GM10248 (cell line): Measurements from ENCODE around the gene TNS1.

Experiments used
- CTCF ChIA-PET: fragments of 300-600 bp; sonication (Branson Sonifier 250); formaldehyde crosslinking; extraction: SDS; loops from one replicate; lab custom pipeline; 2021; ENCODE audit warnings: antibody characterized with exemption; lab: Yijun Ruan, JAX
- POLR2A ChIA-PET: fragments of 350-650 bp; sonication (Branson Sonifier 250); formaldehyde crosslinking; extraction: SDS; loops from one replicate; lab custom pipeline; 2020; ENCODE audit warnings: antibody characterized with exemption; lab: Yijun Ruan, JAX
- DNase-seq: peaks from one replicate; pipeline ENCODE4 v3.0.0; 2012; ENCODE audit errors: extremely low spot score
- TF ChIP-seq, protein P1 (sequence below): IDR thresholded peaks from 2 replicates; pipeline ENCODE4 v1.5.1; 2012; ENCODE audit warnings: mild to moderate bottlenecking, low read depth; ENCODE audit errors: extremely low read depth, missing control alignments, control extremely low read depth

The TNS1 gene

DNA sequence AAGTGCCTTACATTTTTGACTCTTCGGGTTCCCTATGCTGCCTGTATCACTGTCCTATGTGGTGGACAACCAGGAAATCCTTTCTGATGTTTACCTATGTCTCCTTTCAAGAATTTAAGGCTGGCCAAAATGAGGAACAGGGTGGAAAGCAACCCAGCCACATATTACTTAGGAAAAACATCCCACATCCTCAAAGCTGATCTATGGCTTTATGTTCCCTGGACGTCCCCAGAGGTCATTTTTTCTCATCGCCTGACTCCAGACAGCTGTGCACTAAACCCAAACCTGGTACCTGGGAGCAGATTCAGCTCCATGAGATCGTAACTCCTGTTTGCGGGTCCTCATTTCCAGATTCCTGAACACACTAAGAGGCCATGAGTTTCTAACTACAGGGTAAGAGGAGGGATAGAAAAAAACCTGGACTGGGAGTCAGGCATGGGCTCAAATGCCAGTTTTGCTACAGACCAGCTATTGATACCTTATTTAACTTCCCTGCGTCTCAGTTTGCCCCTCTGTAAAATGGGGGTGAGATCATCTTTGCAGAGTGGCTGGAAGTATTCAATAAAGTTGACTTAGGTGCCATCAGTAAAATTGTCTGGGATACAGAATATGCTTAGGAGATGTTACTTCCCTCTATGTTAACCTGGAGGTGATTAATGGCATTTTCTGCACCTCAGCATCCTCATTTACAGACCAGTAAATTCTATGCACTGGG is 70.8 kb downstream of the TNS1 start:
- ChIA-PET POLR2A (no interaction called here), CTCF (interaction anchor here (1.0 to 1.7 kb wide), 2 partner anchors 13 to 56 kb away, joined by 3 to 5 read pairs; no protein-coding TSS in a partner anchor)
- DNase-seq, result no peak
- TF ChIP-seq, protein P1, sequence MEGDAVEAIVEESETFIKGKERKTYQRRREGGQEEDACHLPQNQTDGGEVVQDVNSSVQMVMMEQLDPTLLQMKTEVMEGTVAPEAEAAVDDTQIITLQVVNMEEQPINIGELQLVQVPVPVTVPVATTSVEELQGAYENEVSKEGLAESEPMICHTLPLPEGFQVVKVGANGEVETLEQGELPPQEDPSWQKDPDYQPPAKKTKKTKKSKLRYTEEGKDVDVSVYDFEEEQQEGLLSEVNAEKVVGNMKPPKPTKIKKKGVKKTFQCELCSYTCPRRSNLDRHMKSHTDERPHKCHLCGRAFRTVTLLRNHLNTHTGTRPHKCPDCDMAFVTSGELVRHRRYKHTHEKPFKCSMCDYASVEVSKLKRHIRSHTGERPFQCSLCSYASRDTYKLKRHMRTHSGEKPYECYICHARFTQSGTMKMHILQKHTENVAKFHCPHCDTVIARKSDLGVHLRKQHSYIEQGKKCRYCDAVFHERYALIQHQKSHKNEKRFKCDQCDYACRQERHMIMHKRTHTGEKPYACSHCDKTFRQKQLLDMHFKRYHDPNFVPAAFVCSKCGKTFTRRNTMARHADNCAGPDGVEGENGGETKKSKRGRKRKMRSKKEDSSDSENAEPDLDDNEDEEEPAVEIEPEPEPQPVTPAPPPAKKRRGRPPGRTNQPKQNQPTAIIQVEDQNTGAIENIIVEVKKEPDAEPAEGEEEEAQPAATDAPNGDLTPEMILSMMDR, result no peak

DNA sequence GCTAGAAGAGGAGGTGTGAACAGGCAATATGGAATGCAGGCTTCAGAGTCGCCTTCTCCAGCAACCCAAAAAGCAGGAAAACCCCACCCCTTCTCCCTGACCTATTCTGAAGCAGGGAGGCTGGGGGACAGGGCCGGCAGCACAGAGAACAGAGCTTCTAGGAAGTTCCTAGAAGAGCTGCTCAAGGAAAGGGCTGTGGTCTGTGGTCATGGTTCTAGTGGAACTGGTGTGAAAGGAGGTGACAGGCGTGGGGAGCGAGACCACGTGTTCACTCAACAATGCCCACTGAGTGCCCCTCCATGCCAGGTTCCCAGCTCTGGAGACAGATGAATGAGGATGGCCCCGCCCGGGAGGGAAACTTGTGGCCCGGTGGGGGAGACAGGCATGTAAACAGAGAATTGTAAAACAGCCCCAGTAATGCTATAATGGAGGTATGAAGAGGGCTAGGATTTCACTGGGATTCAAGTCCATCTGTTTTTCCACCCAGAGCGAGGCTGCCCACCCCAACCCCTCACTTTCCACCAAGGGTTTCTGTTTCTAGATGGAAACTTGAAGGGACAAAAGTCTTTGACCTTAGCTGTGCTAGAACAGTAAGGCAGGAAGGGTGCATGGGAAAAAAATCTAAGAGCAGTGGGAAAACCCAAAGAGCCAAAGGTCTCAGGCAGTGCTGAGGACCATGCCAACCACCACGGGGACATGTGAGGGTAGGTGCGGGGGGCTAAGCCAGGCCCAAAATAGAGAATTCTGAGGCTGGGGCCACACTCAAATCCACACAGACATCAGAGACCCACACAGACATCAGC is 71.8 kb downstream of the TNS1 start:
- TF ChIP-seq, protein P1, result no peak
- ChIA-PET CTCF (interaction anchor here (1.3 kb wide), 1 partner anchor 44 kb away, joined by 4 read pairs; no protein-coding TSS in a partner anchor), POLR2A (no interaction called here)
- no peak for DNase-seq

GRCh38 chr2:217929757-217930707 is 72.8 kb downstream of the TNS1 start:
- ChIA-PET CTCF (interaction anchor here (0.8 to 1.3 kb wide), 3 partner anchors 24 to 144 kb away, joined by 3 to 4 read pairs (median 3); no protein-coding TSS in a partner anchor), POLR2A (no interaction called here)
- DNase-seq, result no peak
- TF ChIP-seq, protein P1, result no peak

- DNase-seq, result no peak
- TF ChIP-seq, protein P1, result no peak
- CTCF ChIA-PET, result interaction anchor here (0.9 kb wide), 1 partner anchor 144 kb away, joined by 3 read pairs; no protein-coding TSS in a partner anchor
- POLR2A ChIA-PET, result no interaction called here
Observed at GRCh38 chr2:217929272-217929671, 73.5 kb downstream of the TNS1 start.

GRCh38 chr2:217928324-217929181 is 74.2 kb downstream of the TNS1 start:
- TF ChIP-seq, protein P1, result no peak
- ChIA-PET CTCF (interaction anchor here (1.0 kb wide), 1 partner anchor 139 kb away, joined by 3 read pairs; no protein-coding TSS in a partner anchor), POLR2A (no interaction called here)
- DNase-seq, result no peak
